Muscle layer of colon (tissue), 2 donors: ENCODE measurements around the gene GP1BB.
A peak's percentile ranks its signal among the peaks of the same experiment; 100 is the strongest.

Source experiments
- H3K27ac ChIP-seq: one replicate; pipeline ENCODE4 v1.7.0; 2013; ENCODE audit warnings: low read depth, mild to moderate bottlenecking, low read length, moderate library complexity
- H3K27me3 ChIP-seq, 2 donors: one replicate each; pipeline ENCODE4 v1.7.0; 2013; ENCODE audit warnings: low read length in 2 of 2, mild to moderate bottlenecking in 2 of 2; ENCODE audit not compliant: insufficient read depth in 2 of 2, control insufficient read depth in 1 of 2
- H3K36me3 ChIP-seq: one replicate; pipeline ENCODE4 v1.7.0; 2013; ENCODE audit warnings: mild to moderate bottlenecking, low read length; ENCODE audit not compliant: insufficient read depth
- H3K4me1 ChIP-seq: one replicate; pipeline ENCODE4 v1.7.0; 2013; ENCODE audit warnings: mild to moderate bottlenecking, low read length; ENCODE audit not compliant: insufficient read depth
- H3K4me3 ChIP-seq, 2 donors: one replicate each; pipeline ENCODE4 v1.7.0; 2013; ENCODE audit warnings: low read length in 2 of 2, low read depth in 1 of 2, mild to moderate bottlenecking in 1 of 2, moderate library complexity in 1 of 2
- H3K9ac ChIP-seq: one replicate; pipeline ENCODE4 v1.7.0; 2013; ENCODE audit warnings: low read length
- H3K9me3 ChIP-seq: one replicate; pipeline ENCODE4 v1.7.0; 2013; ENCODE audit warnings: mild to moderate bottlenecking, low read length
- donor health status: abdominal sarcoma.
- donor health status: Adenocarcinoma of cecum.

GP1BB gene

GRCh38 chr22:19681863-19682245 is 41.5 kb upstream of the GP1BB start:
- H3K27me3 ChIP-seq: peaks cover 0 to 12% of the 10 kb centered on the region in 2 donors
- H3K4me3 ChIP-seq: no peak overlapping the region
- H3K36me3 ChIP-seq: no peaks in the 10 kb centered on the region
- no peak overlapping the region for H3K9ac ChIP-seq
- H3K4me1 ChIP-seq: peaks cover 4% of the 10 kb centered on the region
- H3K9me3 ChIP-seq: no peaks in the 10 kb centered on the region
- no peak overlapping the region for H3K27ac ChIP-seq

- Histone ChIP-seq H3K9ac (no peak overlapping the region), H3K27me3 (no peaks in the 10 kb centered on the region), H3K9me3 (no peaks in the 10 kb centered on the region), H3K4me1 (no peaks in the 10 kb centered on the region), H3K27ac (no peak overlapping the region), H3K4me3 (no peak overlapping the region), H3K36me3 (no peaks in the 10 kb centered on the region)
Observed at GRCh38 chr22:19686946-19687345, 36.4 kb upstream of the GP1BB start.

GRCh38 chr22:19687561-19688300 is 35.6 kb upstream of the GP1BB start:
- Histone ChIP-seq H3K4me3 (no peak overlapping the region), H3K36me3 (no peaks in the 10 kb centered on the region), H3K9me3 (no peaks in the 10 kb centered on the region), H3K27ac (no peak overlapping the region), H3K9ac (no peak overlapping the region), H3K27me3 (no peaks in the 10 kb centered on the region), H3K4me1 (no peaks in the 10 kb centered on the region)

- Histone ChIP-seq H3K36me3 (no peaks in the 10 kb centered on the region), H3K27me3 (no peaks in the 10 kb centered on the region), H3K4me3 (no peak overlapping the region), H3K4me1 (no peaks in the 10 kb centered on the region), H3K9ac (no peak overlapping the region), H3K9me3 (no peaks in the 10 kb centered on the region), H3K27ac (no peak overlapping the region)
Observed at GRCh38 chr22:19688301-19689290, 34.7 kb upstream of the GP1BB start.

- H3K27ac ChIP-seq: no peak overlapping the region
- no peaks in the 10 kb centered on the region for H3K27me3 ChIP-seq
- H3K9ac ChIP-seq: no peak overlapping the region
- H3K36me3 ChIP-seq: no peaks in the 10 kb centered on the region
- H3K4me3 ChIP-seq: no peak overlapping the region
- H3K9me3 ChIP-seq: no peaks in the 10 kb centered on the region
- H3K4me1 ChIP-seq: no peaks in the 10 kb centered on the region
Observed at GRCh38 chr22:19689408-19689807, 33.9 kb upstream of the GP1BB start.

GRCh38 chr22:19691007-19691720 is 32.2 kb upstream of the GP1BB start:
- Histone ChIP-seq H3K36me3 (no peaks in the 10 kb centered on the region), H3K27ac (peak overlapping the region; percentile 3), H3K9ac (no peak overlapping the region), H3K4me1 (no peaks in the 10 kb centered on the region), H3K27me3 (no peaks in the 10 kb centered on the region), H3K4me3 (peak overlapping the region in 1 of 2 donors; percentile 7), H3K9me3 (no peaks in the 10 kb centered on the region)

- Histone ChIP-seq H3K4me3 (peak overlapping the region in 1 of 2 donors; percentile 7), H3K9ac (no peak overlapping the region), H3K4me1 (no peaks in the 10 kb centered on the region), H3K36me3 (no peaks in the 10 kb centered on the region), H3K27me3 (no peaks in the 10 kb centered on the region), H3K27ac (peak overlapping the region; percentile 3), H3K9me3 (no peaks in the 10 kb centered on the region)
Observed at GRCh38 chr22:19691721-19692341, 31.5 kb upstream of the GP1BB start.

GRCh38 chr22:19693581-19693980 is 29.8 kb upstream of the GP1BB start:
- no peak overlapping the region for H3K27ac ChIP-seq
- no peaks in the 10 kb centered on the region for H3K36me3 ChIP-seq
- H3K9me3 ChIP-seq: no peaks in the 10 kb centered on the region
- H3K4me3 ChIP-seq: no peak overlapping the region
- H3K4me1 ChIP-seq: no peaks in the 10 kb centered on the region
- H3K27me3 ChIP-seq: no peaks in the 10 kb centered on the region
- H3K9ac ChIP-seq: no peak overlapping the region

- Histone ChIP-seq H3K4me3 (no peak overlapping the region), H3K36me3 (no peaks in the 10 kb centered on the region), H3K4me1 (no peaks in the 10 kb centered on the region), H3K27ac (no peak overlapping the region), H3K27me3 (no peaks in the 10 kb centered on the region), H3K9ac (no peak overlapping the region), H3K9me3 (no peaks in the 10 kb centered on the region)
Observed at GRCh38 chr22:19693981-19694670, 29.2 kb upstream of the GP1BB start.

GRCh38 chr22:19694696-19695095 is 28.6 kb upstream of the GP1BB start:
- Histone ChIP-seq H3K36me3 (no peaks in the 10 kb centered on the region), H3K27me3 (no peaks in the 10 kb centered on the region), H3K9me3 (no peaks in the 10 kb centered on the region), H3K4me1 (no peaks in the 10 kb centered on the region), H3K27ac (no peak overlapping the region), H3K4me3 (no peak overlapping the region), H3K9ac (no peak overlapping the region)
